Amniotic stem cell (primary cell): ENCODE results near the gene SPATA45.
"Not testable (repeated sequence)": the region's sequence is repeated elsewhere in the genome, so short reads cannot be mapped to it uniquely, and the experiment has no call there.

Experiments used
- DNase-seq: peaks from one replicate; lab custom pipeline; 2025; lab: John Stamatoyannopoulos, UW

SPATA45 gene

GRCh38 chr1:212847549-212847948 lies at the start of gene SPATA45:
Gene SPATA45 (minus strand): TSS chr1:212847649. CDS start chr1:212836149, 11,500 bp downstream.
- DNase-seq = no peak

- no peak for DNase-seq
Measured at GRCh38 chr1:212892108-212892507, 44.7 kb upstream of the SPATA45 start.

GRCh38 chr1:212884592-212884991 lies 37.1 kb upstream of the SPATA45 start:
- DNase-seq = no peak

GRCh38 chr1:212879947-212880690 lies 32.7 kb upstream of the SPATA45 start:
- no peak for DNase-seq

GRCh38 chr1:212878418-212878817 lies 31.0 kb upstream of the SPATA45 start:
- no peak for DNase-seq

- no peak for DNase-seq
Measured at GRCh38 chr1:212873518-212873917, 26.1 kb upstream of the SPATA45 start.

GRCh38 chr1:212871976-212872375 lies 24.5 kb upstream of the SPATA45 start:
- no peak for DNase-seq

GRCh38 chr1:212867192-212867591 lies 19.7 kb upstream of the SPATA45 start:
- no peak for DNase-seq

GRCh38 chr1:212864201-212864600 lies 16.8 kb upstream of the SPATA45 start:
- no peak for DNase-seq

GRCh38 chr1:212863345-212863744 lies 15.9 kb upstream of the SPATA45 start:
- not testable (repeated sequence) for DNase-seq

- no peak for DNase-seq
Measured at GRCh38 chr1:212862111-212862690, 14.8 kb upstream of the SPATA45 start.

GRCh38 chr1:212860713-212861581 lies 13.5 kb upstream of the SPATA45 start:
- no peak for DNase-seq

GRCh38 chr1:212858461-212859265 lies 11.2 kb upstream of the SPATA45 start:
- DNase-seq = peak; percentile 11

GRCh38 chr1:212857992-212858460 lies 10.6 kb upstream of the SPATA45 start, which contains the start of gene FLVCR1:
Gene FLVCR1 (plus strand): TSS chr1:212858275. CDS start chr1:212858453, 178 bp downstream.
- DNase-seq = peak; percentile 88

- no peak for DNase-seq
Measured at GRCh38 chr1:212856755-212857154, 9.3 kb upstream of the SPATA45 start.

GRCh38 chr1:212853658-212854057 lies 6.2 kb upstream of the SPATA45 start:
- no peak for DNase-seq

GRCh38 chr1:212852105-212852688 lies 4.7 kb upstream of the SPATA45 start:
- DNase-seq = no peak

GRCh38 chr1:212844521-212844920 lies 2.9 kb downstream of the SPATA45 start:
- DNase-seq = not testable (repeated sequence)

- DNase-seq = no peak
Measured at GRCh38 chr1:212838145-212838544, 9.3 kb downstream of the SPATA45 start.

- not testable (repeated sequence) for DNase-seq
Measured at GRCh38 chr1:212833211-212834207, 13.9 kb downstream of the SPATA45 start.
